Measurements from ENCODE around the gene TRIO.

The TRIO gene

GRCh38 chr5:14118551-14119320 lies 24.4 kb upstream of the TRIO start:
- Histone ChIP-seq H3K9ac (no peak overlapping the region), H3K4me1 (no peaks in the 10 kb centered on the region), H3K36me3 (no peaks in the 10 kb centered on the region), H4K20me1 (no peaks in the 10 kb centered on the region), H3K4me2 (no peak overlapping the region), H3K4me3 (no peak overlapping the region), H3K27me3 (no peaks in the 10 kb centered on the region), H3K9me3 (replicated peaks in 1 of 11) (no peaks in the 10 kb centered on the region), H3K27ac (no peak overlapping the region)
- TF ChIP-seq Cebpa-rat (IDR thresholded peaks at IDR 0.05): no peak

GRCh38 chr5:14120176-14120575 lies 23.0 kb upstream of the TRIO start:
- Histone ChIP-seq H3K36me3 (no peaks in the 10 kb centered on the region), H3K27ac (no peak overlapping the region), H4K20me1 (no peaks in the 10 kb centered on the region), H3K27me3 (no peaks in the 10 kb centered on the region), H3K9ac (no peak overlapping the region), H3K4me3 (no peak overlapping the region), H3K9me3 (replicated peaks in 1 of 11) (no peaks in the 10 kb centered on the region), H3K4me1 (no peaks in the 10 kb centered on the region), H3K4me2 (no peak overlapping the region)
- TF ChIP-seq Cebpa-rat (IDR thresholded peaks at IDR 0.05): no peak

- Histone ChIP-seq H4K20me1 (no peaks in the 10 kb centered on the region), H3K9me3 (replicated peaks in 1 of 11) (no peaks in the 10 kb centered on the region), H3K4me1 (no peaks in the 10 kb centered on the region), H3K36me3 (no peaks in the 10 kb centered on the region), H3K4me2 (no peak overlapping the region), H3K9ac (no peak overlapping the region), H3K27ac (no peak overlapping the region), H3K4me3 (no peak overlapping the region), H3K27me3 (no peaks in the 10 kb centered on the region)
- TF ChIP-seq Cebpa-rat (IDR thresholded peaks at IDR 0.05): no peak
These were observed 21.6 kb upstream of the TRIO start for GRCh38 chr5:14121552-14121951.

- no peak overlapping the region for H3K27ac ChIP-seq
- H3K36me3 ChIP-seq: no peaks in the 10 kb centered on the region
- H3K9me3 ChIP-seq (replicated peaks in 1 of 11): no peaks in the 10 kb centered on the region
- no peak overlapping the region for H3K4me3 ChIP-seq
- H3K27me3 ChIP-seq: no peaks in the 10 kb centered on the region
- H3K9ac ChIP-seq: no peak overlapping the region
- no peak for TF ChIP-seq Cebpa-rat (IDR thresholded peaks at IDR 0.05)
- no peak overlapping the region for H3K4me2 ChIP-seq
- H4K20me1 ChIP-seq: no peaks in the 10 kb centered on the region
- no peaks in the 10 kb centered on the region for H3K4me1 ChIP-seq
These were observed 21.1 kb upstream of the TRIO start for GRCh38 chr5:14122089-14122488.

GRCh38 chr5:14123551-14123950 lies 19.6 kb upstream of the TRIO start:
- H3K27me3 ChIP-seq: no peaks in the 10 kb centered on the region
- H3K4me1 ChIP-seq: no peaks in the 10 kb centered on the region
- H3K27ac ChIP-seq: no peak overlapping the region
- H4K20me1 ChIP-seq: no peaks in the 10 kb centered on the region
- H3K4me2 ChIP-seq: no peak overlapping the region
- H3K9ac ChIP-seq: no peak overlapping the region
- no peaks in the 10 kb centered on the region for H3K9me3 ChIP-seq (replicated peaks in 1 of 11)
- no peaks in the 10 kb centered on the region for H3K36me3 ChIP-seq
- no peak overlapping the region for H3K4me3 ChIP-seq
- TF ChIP-seq Cebpa-rat (IDR thresholded peaks at IDR 0.05): no peak

GRCh38 chr5:14123974-14124482 lies 19.1 kb upstream of the TRIO start:
- no peak overlapping the region for H3K4me2 ChIP-seq
- H3K4me3 ChIP-seq: no peak overlapping the region
- no peaks in the 10 kb centered on the region for H3K9me3 ChIP-seq (replicated peaks in 1 of 11)
- no peaks in the 10 kb centered on the region for H4K20me1 ChIP-seq
- H3K36me3 ChIP-seq: no peaks in the 10 kb centered on the region
- no peak overlapping the region for H3K9ac ChIP-seq
- H3K27me3 ChIP-seq: no peaks in the 10 kb centered on the region
- H3K4me1 ChIP-seq: no peaks in the 10 kb centered on the region
- H3K27ac ChIP-seq: no peak overlapping the region
- no peak for TF ChIP-seq Cebpa-rat (IDR thresholded peaks at IDR 0.05)

- Histone ChIP-seq H3K27me3 (no peaks in the 10 kb centered on the region), H3K4me1 (no peaks in the 10 kb centered on the region), H3K36me3 (no peaks in the 10 kb centered on the region), H3K9ac (no peak overlapping the region), H3K27ac (no peak overlapping the region), H3K9me3 (replicated peaks in 1 of 11) (no peaks in the 10 kb centered on the region), H4K20me1 (no peaks in the 10 kb centered on the region), H3K4me2 (no peak overlapping the region), H3K4me3 (no peak overlapping the region)
- TF ChIP-seq Cebpa-rat (IDR thresholded peaks at IDR 0.05): no peak
These were observed 17.9 kb upstream of the TRIO start for GRCh38 chr5:14125262-14125661.

GRCh38 chr5:14127587-14127986 lies 15.6 kb upstream of the TRIO start:
- no peak for TF ChIP-seq Cebpa-rat (IDR thresholded peaks at IDR 0.05)
- Histone ChIP-seq H4K20me1 (no peaks in the 10 kb centered on the region), H3K9me3 (replicated peaks in 1 of 11) (no peaks in the 10 kb centered on the region), H3K9ac (no peak overlapping the region), H3K4me2 (no peak overlapping the region), H3K4me3 (no peak overlapping the region), H3K27ac (no peak overlapping the region), H3K36me3 (no peaks in the 10 kb centered on the region), H3K27me3 (no peaks in the 10 kb centered on the region), H3K4me1 (no peaks in the 10 kb centered on the region)

- Histone ChIP-seq H3K27me3 (no peaks in the 10 kb centered on the region), H3K27ac (no peak overlapping the region), H3K4me1 (no peaks in the 10 kb centered on the region), H3K4me2 (no peak overlapping the region), H3K4me3 (no peak overlapping the region), H3K9ac (no peak overlapping the region), H4K20me1 (no peaks in the 10 kb centered on the region), H3K36me3 (no peaks in the 10 kb centered on the region), H3K9me3 (replicated peaks in 1 of 11) (no peaks in the 10 kb centered on the region)
- no peak for TF ChIP-seq Cebpa-rat (IDR thresholded peaks at IDR 0.05)
These were observed 15.1 kb upstream of the TRIO start for GRCh38 chr5:14128079-14128478.

- H3K27me3 ChIP-seq: no peaks in the 10 kb centered on the region
These were observed 14.0 kb upstream of the TRIO start for GRCh38 chr5:14129123-14129522.

More at GRCh38 chr5:14129123-14129522, 14.0 kb upstream of the TRIO start:
- no peaks in the 10 kb centered on the region for H3K4me1 ChIP-seq
- TF ChIP-seq Cebpa-rat (IDR thresholded peaks at IDR 0.05): no peak
- H3K27ac ChIP-seq: no peak overlapping the region
- peaks cover 0 to 5% (median 1%) of the 10 kb centered on the region in 11 experiments; a peak in 9 of 22 replicates for H3K9me3 ChIP-seq (replicated peaks in 1 of 11)
- H3K9ac ChIP-seq: no peak overlapping the region
- H3K36me3 ChIP-seq: no peaks in the 10 kb centered on the region
- no peaks in the 10 kb centered on the region for H4K20me1 ChIP-seq
- no peak overlapping the region for H3K4me3 ChIP-seq
- H3K4me2 ChIP-seq: no peak overlapping the region

Data from BLaER1 treated with 17β-estradiol and CSF1 and Interleukin-3, amounts not matched to agents 10 nM and 100 nM (cell line).